ENCODE data around the gene KLHL29. TPM values are rescaled to one million over a fixed set of nuclear protein-coding genes. Genes with fewer than 3 reads are reported as not detected.

Gene KLHL29
- total and polyA plus RNA-seq, 7 experiments from 2014 or later = 0.59 to 6.5 (median 5.6) TPM

- no peak for DNase-seq
- Mint-ChIP-seq H3K4me1 (peaks cover 0 to 3% (median 0%) of the 10 kb centered on the region in 7 donors), H3K36me3 (peaks cover 0 to 28% (median 4%) of the 10 kb centered on the region in 5 donors), H3K27ac (no peak overlapping the region), H3K9me3 (no peaks in the 10 kb centered on the region), H3K4me3 (no peak overlapping the region), H3K27me3 (no peaks in the 10 kb centered on the region)
- ATAC-seq = no peak
- Histone ChIP-seq H3K4me3 (ENCODE audit: low read length) (no peak overlapping the region), H3K4me1 (ENCODE audit: control insufficient read depth in 2 of 2, insufficient read depth in 2 of 2, low read length in 2 of 2) (no peaks in the 10 kb centered on the region), H3K27me3 (ENCODE audit: control insufficient read depth in 2 of 2, insufficient read depth in 2 of 2, low read length in 2 of 2) (no peaks in the 10 kb centered on the region), H3K9me3 (ENCODE audit: control insufficient read depth in 2 of 3, low read length in 3 of 3) (no peaks in the 10 kb centered on the region), H3K36me3 (ENCODE audit: control insufficient read depth in 2 of 3, insufficient read depth in 3 of 3, low read length in 3 of 3) (peaks cover 0 to 4% (median 0%) of the 10 kb centered on the region in 3 experiments), H3K27ac (ENCODE audit: low read depth, low read length) (no peak overlapping the region)
- ChIA-PET CTCF (no interaction called here), POLR2A (no interaction called here)
- intact Hi-C loops (cut with micrococcal nuclease) = loop anchor here (1.0 to 10.0 kb wide), 2 partner anchors 162 to 1211 kb away; no protein-coding TSS in a partner anchor
Observed at GRCh38 chr2:23565814-23566213, 180.8 kb downstream of the KLHL29 start.

GRCh38 chr2:23566241-23567142 lies 181.5 kb downstream of the KLHL29 start:
- ChIA-PET CTCF (interaction anchor here (1.0 kb wide), 1 partner anchor 162 kb away, joined by 3 read pairs; no protein-coding TSS in a partner anchor), POLR2A (no interaction called here)
- DNase-seq = peak in 7 of 9 donors; percentile 7 to 46 (median 29)
- Histone ChIP-seq H3K36me3 (ENCODE audit: control insufficient read depth in 2 of 3, insufficient read depth in 3 of 3, low read length in 3 of 3) (peaks cover 0 to 4% (median 0%) of the 10 kb centered on the region in 3 experiments), H3K27ac (ENCODE audit: low read depth, low read length) (no peak overlapping the region), H3K9me3 (ENCODE audit: control insufficient read depth in 2 of 3, low read length in 3 of 3) (no peaks in the 10 kb centered on the region), H3K4me3 (ENCODE audit: low read length) (no peak overlapping the region), H3K27me3 (ENCODE audit: control insufficient read depth in 2 of 2, insufficient read depth in 2 of 2, low read length in 2 of 2) (no peaks in the 10 kb centered on the region), H3K4me1 (ENCODE audit: control insufficient read depth in 2 of 2, insufficient read depth in 2 of 2, low read length in 2 of 2) (no peaks in the 10 kb centered on the region)
- no peak overlapping the region for H3K4me3 Mint-ChIP-seq
- H3K4me1 Mint-ChIP-seq = peaks cover 0 to 3% (median 0%) of the 10 kb centered on the region in 7 donors
- H3K9me3 Mint-ChIP-seq = no peaks in the 10 kb centered on the region
- no peak for ATAC-seq
- H3K27me3 Mint-ChIP-seq = no peaks in the 10 kb centered on the region
- intact Hi-C loops (cut with micrococcal nuclease) = loop anchor here (1.0 to 10.0 kb wide), 2 partner anchors 162 to 1212 kb away; no protein-coding TSS in a partner anchor
- no peak overlapping the region for H3K27ac Mint-ChIP-seq
- peaks cover 0 to 28% (median 4%) of the 10 kb centered on the region in 5 donors for H3K36me3 Mint-ChIP-seq

- ATAC-seq = no peak
- CTCF ChIA-PET = interaction anchor here (1.0 kb wide), 1 partner anchor 163 kb away, joined by 3 read pairs; no protein-coding TSS in a partner anchor
Observed at GRCh38 chr2:23567161-23567756, 182.3 kb downstream of the KLHL29 start.

GRCh38 chr2:23568211-23568610 lies 183.2 kb downstream of the KLHL29 start:
- ChIA-PET POLR2A (no interaction called here), CTCF (no interaction called here)
- Mint-ChIP-seq H3K27me3 (no peaks in the 10 kb centered on the region), H3K36me3 (peaks cover 0 to 26% (median 4%) of the 10 kb centered on the region in 5 donors), H3K4me3 (no peak overlapping the region), H3K27ac (no peak overlapping the region), H3K4me1 (peaks cover 0 to 3% (median 0%) of the 10 kb centered on the region in 7 donors), H3K9me3 (no peaks in the 10 kb centered on the region)
- H3K27ac ChIP-seq (ENCODE audit: low read depth, low read length) = no peak overlapping the region
- H3K27me3 ChIP-seq (ENCODE audit: control insufficient read depth in 2 of 2, insufficient read depth in 2 of 2, low read length in 2 of 2) = no peaks in the 10 kb centered on the region
- intact Hi-C loops (cut with micrococcal nuclease) = loop anchor here in 1 of 2 donors (10.0 kb wide), 1 partner anchor 1213 kb away; no protein-coding TSS in a partner anchor
- H3K9me3 ChIP-seq (ENCODE audit: control insufficient read depth in 2 of 3, low read length in 3 of 3) = no peaks in the 10 kb centered on the region
- no peak overlapping the region for H3K4me3 ChIP-seq (ENCODE audit: low read length)
- DNase-seq (no peak), ATAC-seq (no peak)
- H3K36me3 ChIP-seq (ENCODE audit: control insufficient read depth in 2 of 3, insufficient read depth in 3 of 3, low read length in 3 of 3) = no peaks in the 10 kb centered on the region
- no peaks in the 10 kb centered on the region for H3K4me1 ChIP-seq (ENCODE audit: control insufficient read depth in 2 of 2, insufficient read depth in 2 of 2, low read length in 2 of 2)

More at GRCh38 chr2:23567161-23567756, 182.3 kb downstream of the KLHL29 start:
- Mint-ChIP-seq H3K27me3 (no peaks in the 10 kb centered on the region), H3K36me3 (peaks cover 0 to 28% (median 4%) of the 10 kb centered on the region in 5 donors), H3K9me3 (no peaks in the 10 kb centered on the region), H3K4me3 (no peak overlapping the region), H3K27ac (no peak overlapping the region), H3K4me1 (peaks cover 0 to 3% (median 0%) of the 10 kb centered on the region in 7 donors)
- POLR2A ChIA-PET = no interaction called here
- Histone ChIP-seq H3K27me3 (ENCODE audit: control insufficient read depth in 2 of 2, insufficient read depth in 2 of 2, low read length in 2 of 2) (no peaks in the 10 kb centered on the region), H3K9me3 (ENCODE audit: control insufficient read depth in 2 of 3, low read length in 3 of 3) (no peaks in the 10 kb centered on the region), H3K27ac (ENCODE audit: low read depth, low read length) (no peak overlapping the region), H3K4me1 (ENCODE audit: control insufficient read depth in 2 of 2, insufficient read depth in 2 of 2, low read length in 2 of 2) (no peaks in the 10 kb centered on the region), H3K4me3 (ENCODE audit: low read length) (no peak overlapping the region), H3K36me3 (ENCODE audit: control insufficient read depth in 2 of 3, insufficient read depth in 3 of 3, low read length in 3 of 3) (peaks cover 0 to under 1% (median 0%) of the 10 kb centered on the region in 3 experiments)
- DNase-seq = no peak
- intact Hi-C loops (cut with micrococcal nuclease) = loop anchor here in 1 of 2 donors (10.0 kb wide), 1 partner anchor 1212 kb away; no protein-coding TSS in a partner anchor

GRCh38 chr2:23568626-23569190 lies 183.7 kb downstream of the KLHL29 start:
- Histone ChIP-seq H3K4me1 (ENCODE audit: control insufficient read depth in 2 of 2, insufficient read depth in 2 of 2, low read length in 2 of 2) (no peaks in the 10 kb centered on the region), H3K9me3 (ENCODE audit: control insufficient read depth in 2 of 3, low read length in 3 of 3) (no peaks in the 10 kb centered on the region), H3K4me3 (ENCODE audit: low read length) (no peak overlapping the region), H3K27me3 (ENCODE audit: control insufficient read depth in 2 of 2, insufficient read depth in 2 of 2, low read length in 2 of 2) (no peaks in the 10 kb centered on the region), H3K27ac (ENCODE audit: low read depth, low read length) (no peak overlapping the region), H3K36me3 (ENCODE audit: control insufficient read depth in 2 of 3, insufficient read depth in 3 of 3, low read length in 3 of 3) (no peaks in the 10 kb centered on the region)
- POLR2A ChIA-PET = no interaction called here
- Mint-ChIP-seq H3K9me3 (no peaks in the 10 kb centered on the region), H3K4me3 (no peak overlapping the region), H3K4me1 (peaks cover 0 to 3% (median 0%) of the 10 kb centered on the region in 7 donors), H3K27me3 (no peaks in the 10 kb centered on the region), H3K36me3 (peaks cover 0 to 21% (median 4%) of the 10 kb centered on the region in 5 donors), H3K27ac (no peak overlapping the region)
- CTCF ChIA-PET = no interaction called here
- no peak for DNase-seq
- intact Hi-C loops (cut with micrococcal nuclease) = loop anchor here in 1 of 2 donors (10.0 kb wide), 1 partner anchor 1214 kb away; no protein-coding TSS in a partner anchor
- ATAC-seq = no peak

- CTCF ChIA-PET = no interaction called here
- Histone ChIP-seq H3K27ac (ENCODE audit: low read depth, low read length) (no peak overlapping the region), H3K4me3 (ENCODE audit: low read length) (no peak overlapping the region), H3K36me3 (ENCODE audit: control insufficient read depth in 2 of 3, insufficient read depth in 3 of 3, low read length in 3 of 3) (no peaks in the 10 kb centered on the region), H3K4me1 (ENCODE audit: control insufficient read depth in 2 of 2, insufficient read depth in 2 of 2, low read length in 2 of 2) (no peaks in the 10 kb centered on the region), H3K9me3 (ENCODE audit: control insufficient read depth in 2 of 3, low read length in 3 of 3) (no peaks in the 10 kb centered on the region), H3K27me3 (ENCODE audit: control insufficient read depth in 2 of 2, insufficient read depth in 2 of 2, low read length in 2 of 2) (no peaks in the 10 kb centered on the region)
- H3K4me1 Mint-ChIP-seq = peaks cover 0 to 10% (median 0%) of the 10 kb centered on the region in 7 donors
- no peaks in the 10 kb centered on the region for H3K27me3 Mint-ChIP-seq
- H3K36me3 Mint-ChIP-seq = peaks cover 0 to 19% (median 4%) of the 10 kb centered on the region in 5 donors
- no peak for ATAC-seq
- no peaks in the 10 kb centered on the region for H3K9me3 Mint-ChIP-seq
- POLR2A ChIA-PET = no interaction called here
- intact Hi-C loops (cut with micrococcal nuclease) = loop anchor here in 1 of 2 donors (10.0 kb wide), 1 partner anchor 1215 kb away; no protein-coding TSS in a partner anchor
- no peak for DNase-seq
- H3K27ac Mint-ChIP-seq = no peak overlapping the region
- H3K4me3 Mint-ChIP-seq = no peak overlapping the region
Observed at GRCh38 chr2:23569761-23570365, 184.9 kb downstream of the KLHL29 start.

Data from naive thymus-derived CD4-positive, alpha-beta T cell (primary cell).